HG03457 (cell line): ENCODE data around the gene VAMP1.
"Not testable (repeated sequence)": the region's sequence is repeated elsewhere in the genome, so short reads cannot be mapped to it uniquely, and the experiment has no call there.

Experiments used
- ATAC-seq: cut with Tn5 transposase; IDR thresholded peaks from one replicate; pipeline ENCODE4 v1.9.1; 2021; ENCODE audit warnings: moderate number of reproducible peaks; ENCODE audit not compliant: unreplicated experiment

The VAMP1 gene

DNA sequence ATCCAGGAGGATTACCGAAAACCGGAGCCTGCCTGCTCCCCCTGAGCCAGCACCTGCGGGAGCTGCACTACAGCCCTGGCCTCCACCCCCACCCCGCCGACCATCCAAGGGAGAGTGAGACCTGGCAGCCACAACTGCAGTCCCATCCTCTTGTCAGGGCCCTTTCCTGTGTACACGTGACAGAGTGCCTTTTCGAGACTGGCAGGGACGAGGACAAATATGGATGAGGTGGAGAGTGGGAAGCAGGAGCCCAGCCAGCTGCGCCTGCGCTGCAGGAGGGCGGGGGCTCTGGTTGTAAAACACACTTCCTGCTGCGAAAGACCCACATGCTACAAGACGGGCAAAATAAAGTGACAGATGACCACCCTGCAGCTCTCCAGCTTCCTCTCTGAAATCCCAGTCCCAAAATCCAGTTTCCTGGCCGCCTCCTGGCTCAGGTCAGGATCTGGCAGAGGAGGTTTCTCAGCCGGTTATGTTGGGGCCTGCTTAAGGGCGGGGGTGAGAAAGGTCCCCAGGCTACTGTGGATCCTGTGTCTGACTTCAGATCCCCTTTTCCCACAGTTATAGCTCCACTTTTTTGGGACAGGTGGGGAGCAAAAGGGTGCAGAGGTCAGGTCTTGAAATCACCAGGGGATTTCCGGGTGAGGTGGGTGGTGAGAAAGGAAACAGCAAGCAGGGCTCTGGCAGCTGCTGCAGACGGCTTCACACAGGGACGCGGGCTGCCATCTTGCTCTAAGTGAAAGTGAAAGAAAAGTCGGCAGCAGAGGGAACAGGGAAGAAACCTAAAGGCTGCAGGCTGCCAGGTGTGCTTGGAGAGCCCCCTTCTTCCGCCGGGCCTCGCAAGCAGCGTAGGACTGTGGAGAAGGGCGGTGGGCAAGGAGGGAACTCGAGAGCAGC is 18.9 kb downstream of the VAMP1 start, which contains the start of gene TAPBPL:
Gene TAPBPL (plus strand): TSS at position 695 of the 897 bp plus-strand sequence. CDS start 207 bp downstream, outside the sequence.
- ATAC-seq = no peak

DNA sequence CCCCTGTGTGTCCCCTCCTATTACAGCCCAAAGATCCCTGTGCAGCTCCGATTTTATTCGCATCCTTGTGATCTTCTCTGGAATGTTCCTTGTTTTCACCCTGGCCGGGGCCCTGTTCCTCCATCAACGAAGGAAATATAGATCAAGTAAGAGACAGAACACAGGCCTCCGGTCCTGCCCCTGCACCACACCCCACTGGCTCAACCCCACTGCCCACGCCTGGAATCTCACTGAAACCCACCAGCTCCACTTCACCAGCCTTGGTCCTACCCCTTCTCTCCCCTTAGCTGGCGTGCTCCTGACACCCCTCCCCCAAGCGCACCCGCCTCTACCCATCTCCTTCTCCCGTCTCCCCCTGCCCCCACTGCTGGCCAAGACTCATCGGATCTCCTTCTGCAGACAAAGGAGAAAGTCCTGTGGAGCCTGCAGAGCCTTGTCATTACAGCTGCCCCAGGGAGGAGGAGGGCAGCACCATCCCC is 19.6 kb downstream of the VAMP1 start:
- no peak for ATAC-seq

DNA sequence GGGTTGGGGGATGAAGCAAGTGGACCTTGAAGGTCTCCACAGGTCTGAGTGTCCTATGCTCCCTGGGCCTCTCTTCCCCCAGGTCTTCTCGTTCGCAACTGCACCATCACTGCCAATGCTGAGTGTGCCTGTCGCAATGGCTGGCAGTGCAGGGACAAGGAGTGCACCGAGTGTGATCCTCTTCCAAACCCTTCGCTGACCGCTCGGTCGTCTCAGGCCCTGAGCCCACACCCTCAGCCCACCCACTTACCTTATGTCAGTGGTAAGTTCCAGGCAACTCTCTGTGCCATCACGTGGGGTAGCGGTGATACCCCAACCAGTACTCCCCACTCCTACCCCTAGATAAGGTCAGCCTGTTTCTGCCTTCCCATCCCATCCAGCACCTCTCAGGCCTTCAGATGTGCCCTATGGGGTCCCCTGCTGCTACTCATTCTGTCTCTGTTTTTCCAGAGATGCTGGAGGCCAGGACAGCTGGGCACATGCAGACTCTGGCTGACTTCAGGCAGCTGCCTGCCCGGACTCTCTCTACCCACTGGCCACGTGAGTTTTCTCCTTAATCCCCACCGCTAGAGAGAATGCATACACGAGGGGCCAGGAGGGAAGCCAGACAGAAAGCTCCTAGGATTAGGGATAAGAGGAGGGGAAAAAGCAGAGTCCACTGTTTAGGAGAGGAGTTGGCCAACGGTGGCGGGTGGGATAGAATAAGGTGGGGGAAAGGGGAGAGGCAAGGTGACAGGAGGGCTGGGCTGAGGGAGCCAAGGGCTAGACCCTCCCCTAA is 20.2 kb downstream of the VAMP1 start:
- no peak for ATAC-seq

DNA sequence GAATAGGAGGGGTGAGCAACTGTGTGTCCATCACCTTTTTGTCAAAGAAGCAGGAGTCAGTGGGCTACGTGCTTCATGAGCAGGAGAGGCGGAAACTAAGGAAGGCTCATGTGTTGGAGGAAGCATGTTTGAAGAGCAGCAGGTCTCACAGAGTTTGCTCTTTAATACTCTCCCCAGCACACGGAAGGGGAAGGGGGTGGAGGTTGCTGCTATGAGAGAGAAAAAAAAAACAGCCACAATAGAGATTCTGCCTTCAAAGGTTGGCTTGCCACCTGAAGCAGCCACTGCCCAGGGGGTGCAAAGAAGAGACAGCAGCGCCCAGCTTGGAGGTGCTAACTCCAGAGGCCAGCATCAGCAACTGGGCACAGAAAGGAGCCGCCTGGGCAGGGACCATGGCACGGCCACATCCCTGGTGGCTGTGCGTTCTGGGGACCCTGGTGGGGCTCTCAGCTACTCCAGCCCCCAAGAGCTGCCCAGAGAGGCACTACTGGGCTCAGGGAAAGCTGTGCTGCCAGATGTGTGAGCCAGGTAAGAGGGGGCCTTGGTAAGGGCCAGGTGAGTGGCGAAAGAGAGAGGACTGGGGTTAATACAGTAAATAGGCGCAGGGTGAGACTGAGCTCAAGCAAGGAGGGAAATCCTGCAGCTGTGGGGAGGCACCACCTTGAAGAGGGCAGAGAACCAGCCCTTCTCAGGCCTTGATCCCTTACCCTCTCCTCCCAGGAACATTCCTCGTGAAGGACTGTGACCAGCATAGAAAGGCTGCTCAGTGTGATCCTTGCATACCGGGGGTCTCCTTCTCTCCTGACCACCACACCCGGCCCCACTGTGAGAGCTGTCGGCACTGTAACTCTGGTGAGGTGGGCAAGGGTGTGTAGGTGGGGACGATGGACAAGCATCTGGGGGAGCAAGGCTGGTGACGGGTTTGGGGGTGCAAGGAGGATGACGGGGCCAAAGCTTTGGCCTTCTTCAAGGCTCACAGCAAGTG is 25.5 kb downstream of the VAMP1 start, which contains the start of gene CD27:
Gene CD27 (plus strand): TSS at position 252 of the 985 bp plus-strand sequence. CDS start 141 bp downstream, at position 393.
- ATAC-seq = no peak

DNA sequence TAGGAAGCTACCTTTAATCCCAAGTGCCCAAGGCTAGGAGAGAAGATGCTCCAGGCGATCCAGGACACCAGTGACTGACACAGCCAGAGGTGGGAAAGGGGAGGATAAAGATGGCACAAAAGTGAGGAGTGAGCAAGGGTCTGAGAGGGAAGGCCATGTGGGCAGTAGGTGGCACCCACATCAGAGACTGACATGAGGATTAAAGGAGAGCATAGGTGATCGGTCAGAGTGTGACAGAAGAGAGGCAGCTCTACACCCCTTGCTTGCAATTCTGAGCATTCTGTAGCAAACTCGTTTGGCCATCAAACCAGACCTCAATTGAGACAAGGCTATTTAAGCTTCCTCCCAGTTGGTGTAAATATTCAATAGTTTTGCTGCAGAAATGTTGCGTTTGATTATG is 26.4 kb downstream of the VAMP1 start:
- no peak for ATAC-seq

DNA sequence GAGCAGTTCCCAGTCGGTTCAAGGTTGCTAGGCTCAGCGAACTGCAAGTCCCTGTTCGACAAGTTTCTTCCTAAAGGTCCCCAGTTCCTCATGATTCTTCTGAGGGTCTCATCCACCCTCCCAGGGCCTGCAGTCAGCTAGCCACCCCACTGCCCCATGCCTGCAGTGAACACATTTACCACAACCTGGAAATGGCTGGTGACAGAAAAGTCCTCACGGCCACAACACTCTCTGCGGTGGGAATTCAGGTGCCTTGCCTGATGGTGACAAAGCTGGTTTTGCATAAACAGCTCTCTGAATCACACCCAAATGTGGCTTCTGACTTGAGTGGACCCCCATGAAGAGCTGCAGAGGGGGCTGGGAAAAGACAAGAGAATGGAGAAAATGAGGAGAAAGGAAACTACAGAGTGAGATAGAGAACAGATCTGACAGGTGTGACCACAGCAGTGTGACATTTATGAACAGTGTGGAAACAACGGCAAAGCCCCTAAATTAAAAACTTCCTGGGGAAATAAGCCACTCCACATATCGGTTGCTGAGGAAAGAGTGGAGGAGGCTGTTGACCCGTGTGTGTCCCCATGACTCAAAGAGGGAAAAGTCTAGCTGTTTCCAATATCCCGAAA is 27.0 kb downstream of the VAMP1 start:
- ATAC-seq = no peak

DNA sequence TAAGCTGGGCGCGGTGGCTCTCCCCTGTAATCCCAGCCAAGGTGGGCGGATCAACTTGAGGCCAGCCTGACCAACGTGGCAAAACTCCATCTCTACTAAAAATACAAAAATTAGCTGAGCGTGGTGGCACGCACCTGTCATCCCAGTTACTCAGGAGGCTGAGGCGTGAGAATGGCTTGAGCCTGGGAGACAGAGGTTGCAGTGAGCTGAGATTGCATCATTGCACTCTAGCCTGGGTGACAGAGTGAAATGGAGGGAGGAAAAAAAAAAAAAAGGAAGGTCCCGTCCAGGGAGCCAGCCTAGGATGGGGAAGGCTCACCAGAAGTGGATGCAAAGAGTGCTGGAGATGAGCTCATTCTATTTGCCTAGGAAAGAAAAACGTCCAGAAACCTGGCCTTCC is 27.6 kb downstream of the VAMP1 start:
- ATAC-seq = no peak

DNA sequence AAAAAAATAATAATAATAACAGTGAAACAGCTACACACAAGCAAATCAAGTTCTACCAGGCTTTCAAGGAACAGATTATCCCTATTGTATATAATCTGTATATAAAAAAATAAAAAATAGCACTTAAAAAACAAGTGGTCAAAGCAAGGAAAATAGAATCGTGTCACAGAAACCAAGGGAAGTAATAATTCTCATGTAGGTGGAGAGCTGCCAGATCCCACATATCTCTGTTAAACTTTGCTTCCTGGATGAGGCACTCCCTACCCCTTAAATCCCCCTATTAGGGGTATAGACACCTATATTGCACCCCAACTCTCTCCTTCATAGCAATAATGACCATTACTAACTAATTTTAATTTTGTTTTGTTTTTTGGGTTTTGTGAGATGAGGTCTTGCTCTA is 30.1 kb downstream of the VAMP1 start:
- no peak for ATAC-seq

DNA sequence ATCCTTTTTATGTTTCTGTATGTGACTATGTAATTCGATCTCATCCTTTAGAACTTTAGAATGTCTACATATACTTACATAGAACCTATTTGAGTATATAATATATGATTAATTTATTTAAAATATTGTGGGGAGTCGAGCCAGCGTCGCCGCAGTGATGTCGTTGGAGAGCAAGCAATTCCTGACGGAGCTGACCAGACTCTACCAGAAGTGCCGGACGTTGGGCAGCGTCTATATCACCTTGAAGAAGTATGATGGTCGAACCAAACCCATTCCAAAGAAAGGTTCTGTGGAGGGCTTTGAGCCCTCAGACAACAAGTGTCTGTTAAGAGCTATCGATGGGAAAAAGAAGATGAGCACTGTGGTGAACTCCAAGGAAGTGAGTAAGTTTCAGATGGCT is 32.1 kb downstream of the VAMP1 start:
- no peak for ATAC-seq

DNA sequence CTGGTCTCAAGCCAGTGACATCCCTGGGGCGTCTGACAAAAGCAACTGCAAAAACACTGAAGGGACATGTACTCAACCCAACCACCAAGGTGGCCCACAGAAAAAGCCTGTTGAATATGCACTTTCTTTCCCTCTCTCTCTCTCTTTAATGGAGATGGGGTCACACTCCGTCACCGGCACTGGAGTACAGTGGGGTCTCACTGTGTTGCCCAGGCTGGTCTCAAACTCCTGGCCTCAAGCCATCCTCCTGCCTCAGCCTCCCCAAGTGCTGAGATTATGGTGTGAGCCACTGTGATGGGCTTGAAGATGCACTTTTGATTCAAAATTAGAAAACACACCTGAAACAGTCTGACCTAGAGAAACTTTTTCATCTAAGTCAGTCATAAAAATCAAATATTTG is 32.9 kb downstream of the VAMP1 start:
- ATAC-seq = no peak

DNA sequence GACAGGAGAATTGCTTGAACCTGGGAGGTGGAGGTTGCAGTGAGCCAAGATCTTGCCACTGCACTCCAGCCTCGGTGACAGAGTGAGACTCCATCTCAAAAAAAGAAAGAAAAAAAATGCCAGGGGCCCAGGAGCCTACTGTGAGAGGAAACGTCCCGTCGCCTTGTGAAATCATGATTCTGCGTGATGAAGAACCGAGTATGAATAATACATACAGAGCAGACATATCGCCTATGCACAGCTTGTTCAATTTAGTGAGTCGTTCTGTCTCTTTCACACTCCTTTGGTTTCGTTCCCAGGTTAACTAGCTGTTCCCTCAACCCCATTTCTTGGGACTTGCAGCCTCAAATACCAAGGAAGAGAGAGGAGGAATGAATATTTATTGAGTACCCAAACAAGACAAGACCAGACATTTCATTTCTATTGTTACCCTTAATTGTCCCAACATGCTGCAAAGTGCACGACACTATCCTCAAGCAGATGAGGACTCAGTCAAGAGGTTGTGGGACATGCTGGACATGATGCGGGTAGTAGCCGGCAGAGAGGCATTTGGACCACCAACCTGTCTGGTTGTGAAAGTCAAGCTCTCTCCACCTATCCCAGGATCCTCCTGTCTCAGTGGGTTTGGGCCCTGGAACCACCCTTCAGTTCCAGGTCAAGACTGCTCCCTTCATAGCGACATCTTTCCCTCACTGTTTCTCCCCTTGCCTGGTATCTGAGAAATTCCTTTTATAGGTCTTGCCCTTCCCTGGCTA is 34.3 kb downstream of the VAMP1 start:
- ATAC-seq = no peak

DNA sequence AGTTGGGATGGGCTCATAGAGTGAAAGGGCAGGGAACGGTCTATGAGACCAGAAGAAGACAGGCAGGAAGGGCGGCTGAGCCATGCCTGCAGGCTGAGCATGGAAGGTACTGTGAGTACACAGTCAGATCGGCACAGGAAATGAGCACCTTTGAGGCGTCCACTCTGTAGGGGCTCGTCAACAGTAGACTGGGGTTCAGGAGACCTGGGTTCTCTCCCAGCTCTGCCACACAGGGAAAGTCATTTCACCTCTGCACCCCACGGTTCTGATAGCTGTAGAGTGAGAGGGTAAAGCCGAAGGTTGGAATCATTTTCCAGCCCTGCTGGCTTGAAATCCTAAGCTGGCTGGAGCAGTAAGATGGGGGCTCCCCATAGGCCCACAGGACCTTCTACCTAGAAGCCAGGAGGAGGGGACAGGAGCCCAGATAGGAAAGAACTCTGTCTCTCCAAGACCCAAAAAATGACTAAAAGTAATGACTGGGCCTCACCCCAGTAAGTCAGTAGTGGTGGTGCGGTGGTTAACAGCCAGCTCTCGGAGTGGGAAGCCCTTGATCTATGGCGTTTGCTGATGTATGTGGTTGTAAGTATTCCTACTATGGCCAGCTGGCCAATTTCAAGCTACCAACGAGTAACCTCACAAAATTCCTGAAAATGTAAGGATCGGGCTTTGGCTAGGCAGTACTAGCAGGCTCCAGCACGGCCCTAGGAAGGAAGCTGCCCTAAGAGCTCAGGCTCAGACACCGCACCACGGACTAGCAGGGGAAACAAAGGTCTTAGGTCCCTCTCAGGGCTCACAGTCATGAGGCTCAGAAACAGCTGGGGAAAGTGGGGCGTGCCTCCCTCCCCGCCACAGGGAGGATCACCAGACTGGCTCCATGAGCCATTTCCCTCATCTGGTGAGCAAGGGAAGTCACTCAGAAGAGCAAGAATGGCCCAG is 36.0 kb downstream of the VAMP1 start:
- ATAC-seq = no peak

DNA sequence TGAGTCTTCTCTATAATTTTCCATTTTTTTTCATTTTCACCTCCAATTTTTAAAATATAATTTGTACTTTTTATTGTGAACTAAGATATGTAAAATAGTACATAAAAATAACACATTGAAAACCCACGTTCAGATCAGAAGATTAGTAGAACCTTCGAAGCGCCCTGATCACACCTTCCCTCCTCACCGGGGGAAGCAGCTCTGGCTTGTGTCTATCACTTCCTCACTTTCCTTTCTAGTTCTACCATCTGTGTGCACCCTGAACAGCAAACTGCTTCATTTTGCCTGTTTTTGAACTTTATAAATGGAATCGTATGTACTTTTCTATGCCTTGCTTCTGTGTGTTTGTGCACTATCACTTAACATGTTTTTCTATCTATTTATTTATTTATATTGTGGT is 37.5 kb downstream of the VAMP1 start:
- ATAC-seq = no peak

DNA sequence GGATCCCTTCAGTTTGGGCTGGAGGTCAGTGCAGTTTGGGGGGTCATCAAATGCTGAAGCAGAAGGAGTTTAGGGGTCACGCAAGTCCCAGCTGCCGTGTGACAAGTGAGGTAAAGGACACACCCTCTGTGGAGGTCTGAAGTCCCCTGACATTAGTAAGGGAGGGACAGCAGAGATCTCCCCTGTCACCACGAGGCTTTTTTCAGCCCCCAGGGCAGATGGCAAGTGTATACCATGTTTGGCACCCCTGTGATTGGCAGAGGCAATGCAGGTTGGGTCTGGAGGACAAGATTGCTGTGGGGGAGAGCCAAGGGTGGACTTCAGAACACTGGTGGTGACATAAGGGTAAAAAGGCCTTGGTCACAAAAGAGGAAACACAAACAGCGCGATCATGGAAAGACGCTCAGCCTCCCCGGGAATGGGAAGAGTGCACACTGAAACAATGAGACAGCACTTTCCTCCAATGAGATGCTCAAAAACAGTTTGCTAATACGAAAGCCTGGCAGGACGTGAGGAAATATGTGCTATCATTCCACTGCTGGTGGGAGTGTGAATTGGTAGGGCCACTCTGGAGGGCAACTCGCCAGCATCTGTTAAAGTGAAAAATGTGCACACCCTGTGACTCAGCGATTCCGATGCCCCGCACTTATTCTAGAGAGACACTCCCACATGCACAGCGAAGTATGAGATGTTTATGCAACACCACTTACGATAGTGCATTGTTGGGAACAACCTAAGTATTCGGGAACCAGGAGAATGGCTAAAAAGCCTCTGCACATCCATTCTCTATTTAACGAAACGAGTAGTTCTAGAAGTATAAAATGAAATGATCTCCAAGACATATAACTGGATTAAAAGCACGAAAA is 40.1 kb downstream of the VAMP1 start:
- no peak for ATAC-seq

DNA sequence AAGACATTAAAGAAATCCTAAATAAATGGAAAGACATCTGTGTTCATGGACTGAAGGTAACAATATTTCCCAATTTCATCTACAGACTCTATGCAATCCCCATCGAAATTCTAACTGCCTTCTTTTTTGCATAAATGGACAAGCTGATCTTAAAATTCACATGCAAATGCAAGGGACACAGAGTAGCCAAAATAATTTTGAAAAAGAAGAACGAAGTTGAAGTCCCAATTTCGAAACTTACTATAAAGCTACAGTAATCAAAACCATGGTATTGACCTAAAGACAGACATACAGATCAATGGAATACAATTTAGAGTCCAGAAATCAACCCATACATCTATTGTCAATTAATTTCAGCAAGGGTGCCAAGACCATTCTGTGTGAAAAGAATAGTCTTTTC is 42.2 kb downstream of the VAMP1 start:
- no peak for ATAC-seq

DNA sequence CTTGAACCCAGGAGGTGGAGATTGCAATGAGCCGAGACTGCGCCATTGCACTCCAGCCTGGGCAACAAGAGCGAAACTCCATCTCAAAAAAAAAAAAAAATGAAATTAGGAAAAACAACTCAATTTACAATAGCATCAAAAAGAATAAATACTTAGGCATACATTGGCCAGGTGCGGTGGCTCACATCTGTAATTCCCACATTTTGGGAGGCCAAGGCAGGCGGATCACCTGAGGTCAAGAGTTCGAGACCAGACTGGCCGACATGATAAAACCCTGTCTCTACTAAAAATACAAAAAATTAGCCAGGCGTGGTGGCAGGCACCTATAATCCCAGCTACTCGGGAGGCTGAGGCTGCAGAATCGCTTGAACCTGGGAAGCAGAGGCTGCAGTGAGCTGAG is 42.7 kb downstream of the VAMP1 start:
- ATAC-seq = not testable (repeated sequence)
